ENCODE measurements around the gene IRX3.

- no peak for TF ChIP-seq CTCF (IDR thresholded peaks at IDR 0.05)
- no peak for TF ChIP-seq POLR2AphosphoS5 (IDR thresholded peaks at IDR 0.05)
These were observed 30.6 kb upstream of the IRX3 start for GRCh38 chr16:54317101-54317611.
